Gastrocnemius medialis (tissue), 4 donors: Measurements from ENCODE around the gene KBTBD6.

Experiments used
- POLR2A ChIP-seq, 2 donors: fragments of 450-650 bp; IDR thresholded peaks; one replicate each; pipeline ENCODE4 v1.6.1; 2017; ENCODE audit warnings: antibody characterized with exemption in 2 of 2, mild to moderate bottlenecking in 2 of 2, moderate library complexity in 2 of 2
- TF ChIP-seq, protein P1 (sequence below), 5 experiments: fragments of 450-650 bp in 3 of 5; fragments of 200-600 bp in 2 of 5; sonication (generic) in 2 of 5; IDR thresholded peaks in 4 of 5; conservative IDR thresholded peaks in 1 of 5; 1 replicate in 4 of 5; 2 replicates in 1 of 5; pipeline ENCODE4 v1.5.1; 2016 to 2019; ENCODE audit warnings: antibody characterized with exemption in 5 of 5, mild to moderate bottlenecking in 3 of 5, moderate library complexity in 3 of 5

DNA sequence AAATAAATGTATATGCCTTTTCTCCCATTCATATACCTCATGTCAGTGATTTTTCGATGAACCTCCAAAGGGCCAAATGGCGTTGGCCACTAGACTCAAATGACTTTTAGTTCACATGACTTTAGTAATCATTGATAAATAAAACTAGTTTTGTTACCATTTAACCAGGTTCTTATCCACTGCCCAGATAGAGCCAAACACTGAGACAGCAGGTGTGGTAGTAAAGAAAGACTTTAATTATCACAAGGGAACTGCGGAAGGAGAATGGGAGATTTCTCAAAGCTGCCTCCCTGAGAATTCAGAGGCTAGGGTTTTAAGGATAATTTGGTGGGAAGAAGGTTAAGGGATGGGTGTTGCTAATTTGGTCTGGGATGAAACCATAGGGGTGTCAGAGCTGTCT, 19.4 kb upstream of the KBTBD6 start:
- TF ChIP-seq, protein P1, sequence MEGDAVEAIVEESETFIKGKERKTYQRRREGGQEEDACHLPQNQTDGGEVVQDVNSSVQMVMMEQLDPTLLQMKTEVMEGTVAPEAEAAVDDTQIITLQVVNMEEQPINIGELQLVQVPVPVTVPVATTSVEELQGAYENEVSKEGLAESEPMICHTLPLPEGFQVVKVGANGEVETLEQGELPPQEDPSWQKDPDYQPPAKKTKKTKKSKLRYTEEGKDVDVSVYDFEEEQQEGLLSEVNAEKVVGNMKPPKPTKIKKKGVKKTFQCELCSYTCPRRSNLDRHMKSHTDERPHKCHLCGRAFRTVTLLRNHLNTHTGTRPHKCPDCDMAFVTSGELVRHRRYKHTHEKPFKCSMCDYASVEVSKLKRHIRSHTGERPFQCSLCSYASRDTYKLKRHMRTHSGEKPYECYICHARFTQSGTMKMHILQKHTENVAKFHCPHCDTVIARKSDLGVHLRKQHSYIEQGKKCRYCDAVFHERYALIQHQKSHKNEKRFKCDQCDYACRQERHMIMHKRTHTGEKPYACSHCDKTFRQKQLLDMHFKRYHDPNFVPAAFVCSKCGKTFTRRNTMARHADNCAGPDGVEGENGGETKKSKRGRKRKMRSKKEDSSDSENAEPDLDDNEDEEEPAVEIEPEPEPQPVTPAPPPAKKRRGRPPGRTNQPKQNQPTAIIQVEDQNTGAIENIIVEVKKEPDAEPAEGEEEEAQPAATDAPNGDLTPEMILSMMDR (IDR thresholded peaks at IDR 0.05 in 4 of 5, conservative IDR thresholded peaks at IDR 0.05 in 1 of 5) = no peak
- no peak for TF ChIP-seq POLR2A (IDR thresholded peaks at IDR 0.05)
